Testis (tissue), 2 donors: ENCODE data around the gene PLEKHO2.

Experiments used
- CTCF ChIP-seq, 3 experiments: fragments of 450-650 bp in 2 of 3; fragments of 200-600 bp in 1 of 3; sonication (generic) in 1 of 3; IDR thresholded peaks; one replicate each; pipeline ENCODE4 v1.5.1; 2016 to 2019; ENCODE audit warnings: antibody characterized with exemption in 3 of 3, mild to moderate bottlenecking in 2 of 3, moderate library complexity in 1 of 3
- POLR2A ChIP-seq: fragments of 450-650 bp; IDR thresholded peaks from one replicate; pipeline ENCODE4 v1.6.1; 2017; ENCODE audit warnings: antibody characterized with exemption, mild to moderate bottlenecking, moderate library complexity

GRCh38 chr15:64851503-64851840 is 9.8 kb downstream of the PLEKHO2 start:
- TF ChIP-seq CTCF (IDR thresholded peaks at IDR 0.05) (no peak), POLR2A (no peak)
